SH-SY5Y (cell line): ENCODE measurements around the gene HDAC10.

Experiments
- GATA2 ChIP-seq: IDR thresholded peaks from 2 replicates; pipeline ENCODE4 v1.6.1; 2011; ENCODE audit warnings: mild to moderate bottlenecking, low read depth, low read length
- GATA3 ChIP-seq: IDR thresholded peaks from 2 replicates; pipeline ENCODE4 v1.6.1; 2011; ENCODE audit warnings: low read depth, mild to moderate bottlenecking, low read length, moderate library complexity

GRCh38 chr22:50280708-50281383 is 29.8 kb upstream of the HDAC10 start:
- TF ChIP-seq GATA3 (no peak), GATA2 (no peak)
